Activated CD8-positive, alpha-beta memory T cell treated with anti-CD3 and anti-CD28 coated beads for 36 hours (primary cell): ENCODE results near the gene CES3. TPM values are rescaled to one million over a fixed set of nuclear protein-coding genes. Genes with fewer than 3 reads are reported as not detected.

Source experiments
- CTCF ChIA-PET: fragments of 350-600 bp; sonication (Branson Sonifier 250); formaldehyde crosslinking; loops from one replicate; lab custom pipeline; 2021; ENCODE audit warnings: antibody characterized with exemption; lab: Charles Lee
- POLR2A ChIA-PET: fragments of 350-600 bp; sonication (Branson Sonifier 250); formaldehyde crosslinking; loops from one replicate; lab custom pipeline; 2021; ENCODE audit warnings: antibody characterized with exemption; lab: Charles Lee
- total RNA-seq, 2 experiments: library from RNA; stranded (reverse); gene quantifications; one replicate each; pipeline ENCODE4 v1.2.3, GENCODE V29; 2021

Gene CES3
- total RNA-seq, 2 experiments from 2014 or later, result 0.31 to 0.57 TPM

GRCh38 chr16:66924527-66925321 lies 36.3 kb upstream of the CES3 start:
- POLR2A ChIA-PET, result no interaction called here

GRCh38 chr16:66925322-66925840 lies 35.7 kb upstream of the CES3 start, which contains the start of gene RRAD:
Gene RRAD (minus strand): TSS chr16:66925535. CDS start chr16:66925179, 356 bp downstream.
- POLR2A ChIA-PET, result no interaction called here

More at GRCh38 chr16:66924527-66925321, 36.3 kb upstream of the CES3 start:
- CTCF ChIA-PET, result interaction anchor here (0.8 kb wide), 1 partner anchor 32 kb away, joined by 3 read pairs; no protein-coding TSS in a partner anchor

GRCh38 chr16:66926171-66926947 lies 34.7 kb upstream of the CES3 start:
- CTCF ChIA-PET, result interaction anchor here (0.5 to 2.7 kb wide), 4 partner anchors 31 to 282 kb away, joined by 3 to 14 read pairs (median 4); partner anchors contain the start of gene NAE1
- POLR2A ChIA-PET, result no interaction called here

More at GRCh38 chr16:66925322-66925840, 35.7 kb upstream of the CES3 start, which contains the start of gene RRAD:
- CTCF ChIA-PET, result interaction anchor here (1.0 kb wide), 1 partner anchor 95 kb away, joined by 3 read pairs; the partner anchor contains the start of gene NAE1

- ChIA-PET CTCF (interaction anchor here (0.5 to 2.7 kb wide), 4 partner anchors 31 to 282 kb away, joined by 3 to 14 read pairs (median 4); no protein-coding TSS in a partner anchor), POLR2A (interaction anchor here (0.5 kb wide), 1 partner anchor 203 kb away, joined by 4 read pairs; no protein-coding TSS in a partner anchor)
These were observed 34.1 kb upstream of the CES3 start for GRCh38 chr16:66926961-66927436.

GRCh38 chr16:66927918-66928649 lies 33.0 kb upstream of the CES3 start:
- ChIA-PET POLR2A (no interaction called here), CTCF (interaction anchor here (0.6 to 2.7 kb wide), 6 partner anchors 10 to 968 kb away, joined by 3 to 14 read pairs (median 4); partner anchors contain the start of genes CDH16 and NAE1)

GRCh38 chr16:66928702-66929388 lies 32.2 kb upstream of the CES3 start:
- ChIA-PET CTCF (interaction anchor here (0.9 to 2.7 kb wide), 5 partner anchors 11 to 106 kb away, joined by 3 to 14 read pairs (median 5); partner anchors contain the start of genes CDH16 and NAE1), POLR2A (no interaction called here)

GRCh38 chr16:66930189-66930588 lies 30.9 kb upstream of the CES3 start:
- CTCF ChIA-PET, result interaction anchor here (1.6 kb wide), 1 partner anchor 14 kb away, joined by 3 read pairs; no protein-coding TSS in a partner anchor
- POLR2A ChIA-PET, result interaction anchor here (0.6 kb wide), 1 partner anchor 48 kb away, joined by 6 read pairs; no protein-coding TSS in a partner anchor

GRCh38 chr16:66931665-66932064 lies 29.4 kb upstream of the CES3 start:
- ChIA-PET CTCF (interaction anchor here (0.9 to 1.2 kb wide), 2 partner anchors 27 to 63 kb away, joined by 3 read pairs; no protein-coding TSS in a partner anchor), POLR2A (interaction anchor here (0.6 kb wide), 1 partner anchor 128 kb away, joined by 4 read pairs; no protein-coding TSS in a partner anchor)

- ChIA-PET CTCF (interaction anchor here (0.6 to 1.9 kb wide), 4 partner anchors 13 to 102 kb away, joined by 3 to 5 read pairs (median 4); partner anchors contain the start of genes CDH16 and NAE1), POLR2A (interaction anchor here (0.6 kb wide), 1 partner anchor 128 kb away, joined by 4 read pairs; no protein-coding TSS in a partner anchor)
These were observed 29.0 kb upstream of the CES3 start for GRCh38 chr16:66932076-66932475.

- ChIA-PET POLR2A (interaction anchor here (0.5 to 1.3 kb wide), 3 partner anchors 13 to 61 kb away, joined by 4 to 5 read pairs (median 4); partner anchors contain the start of gene PDP2), CTCF (interaction anchor here (0.8 to 1.9 kb wide), 5 partner anchors 21 to 104 kb away, joined by 3 to 8 read pairs (median 3); partner anchors contain the start of genes CES3 and NAE1)
These were observed 27.3 kb upstream of the CES3 start for GRCh38 chr16:66933776-66934137.

GRCh38 chr16:66934138-66934838 lies 26.8 kb upstream of the CES3 start, which contains the start of gene CIAO2B:
Gene CIAO2B (minus strand): TSS chr16:66934402. CDS start chr16:66934364, 38 bp downstream.
- ChIA-PET POLR2A (interaction anchor here (0.5 to 1.3 kb wide), 4 partner anchors 13 to 61 kb away, joined by 3 to 5 read pairs (median 4); partner anchors contain the start of gene PDP2), CTCF (interaction anchor here (0.6 to 1.5 kb wide), 4 partner anchors 13 to 59 kb away, joined by 3 read pairs; partner anchors contain the start of gene CES3)

GRCh38 chr16:66934839-66935313 lies 26.2 kb upstream of the CES3 start:
- CTCF ChIA-PET, result interaction anchor here (1.5 kb wide), 1 partner anchor 60 kb away, joined by 3 read pairs; no protein-coding TSS in a partner anchor
- POLR2A ChIA-PET, result interaction anchor here (0.6 kb wide), 1 partner anchor 39 kb away, joined by 3 read pairs; no protein-coding TSS in a partner anchor

GRCh38 chr16:66935314-66936011 lies 25.6 kb upstream of the CES3 start, which contains the start of gene CES2:
Gene CES2 (plus strand): TSS chr16:66935516. CDS start chr16:66935636, 120 bp downstream.
- CTCF ChIA-PET, result no interaction called here
- POLR2A ChIA-PET, result no interaction called here

- ChIA-PET CTCF (interaction anchor here (1.0 kb wide), 1 partner anchor 223 kb away, joined by 3 read pairs; no protein-coding TSS in a partner anchor), POLR2A (no interaction called here)
These were observed 24.6 kb upstream of the CES3 start for GRCh38 chr16:66936462-66936861.
